ENCODE measurements around the gene KRABD2.

Gene KRABD2

DNA sequence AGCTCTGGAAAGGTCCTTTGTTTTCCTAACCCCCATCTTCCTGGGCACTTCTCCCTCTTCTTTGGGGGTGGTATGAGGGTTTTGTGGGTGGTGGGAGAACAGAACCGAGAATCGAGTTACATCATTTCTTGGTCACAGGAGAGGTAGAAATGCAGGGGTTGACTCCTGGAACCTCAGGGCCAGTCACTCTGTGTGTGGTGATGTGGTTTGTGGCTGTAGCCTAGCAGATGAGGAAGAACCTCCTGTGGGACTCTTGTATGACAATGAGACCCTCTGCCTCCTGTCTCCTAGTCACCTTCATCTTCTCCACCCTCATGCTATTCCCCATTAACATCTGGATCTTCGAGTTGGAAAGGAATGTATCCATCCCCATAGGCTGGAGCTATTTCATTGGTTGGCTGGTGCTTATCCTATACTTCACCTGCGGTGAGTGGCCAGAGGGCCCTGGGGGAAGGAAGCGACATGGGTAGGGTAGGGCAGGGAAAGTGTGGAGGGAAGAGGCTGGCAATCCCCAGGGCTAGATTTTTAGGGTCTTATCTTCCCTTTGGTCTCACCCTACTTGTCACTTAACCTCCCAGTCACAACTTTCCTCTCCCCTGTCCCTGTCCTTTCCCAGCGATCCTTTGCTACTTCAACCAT, 31.3 kb downstream of the KRABD2 start:
- no peak overlapping the region for H3K4me3 ChIP-seq (replicated peaks; ENCODE audit: low read depth, low read length)
- no peak for DNase-seq (ENCODE audit: extremely low read depth, insufficient read length)
- H3K27me3 ChIP-seq (replicated peaks; ENCODE audit: control insufficient read depth, insufficient read depth, low read length): no peaks in the 10 kb centered on the region; the same call in 1 of the 2 replicates
- H3K36me3 ChIP-seq (ENCODE audit: control insufficient read depth, insufficient read depth, low read length): no peaks in the 10 kb centered on the region
- TF ChIP-seq, protein P1, sequence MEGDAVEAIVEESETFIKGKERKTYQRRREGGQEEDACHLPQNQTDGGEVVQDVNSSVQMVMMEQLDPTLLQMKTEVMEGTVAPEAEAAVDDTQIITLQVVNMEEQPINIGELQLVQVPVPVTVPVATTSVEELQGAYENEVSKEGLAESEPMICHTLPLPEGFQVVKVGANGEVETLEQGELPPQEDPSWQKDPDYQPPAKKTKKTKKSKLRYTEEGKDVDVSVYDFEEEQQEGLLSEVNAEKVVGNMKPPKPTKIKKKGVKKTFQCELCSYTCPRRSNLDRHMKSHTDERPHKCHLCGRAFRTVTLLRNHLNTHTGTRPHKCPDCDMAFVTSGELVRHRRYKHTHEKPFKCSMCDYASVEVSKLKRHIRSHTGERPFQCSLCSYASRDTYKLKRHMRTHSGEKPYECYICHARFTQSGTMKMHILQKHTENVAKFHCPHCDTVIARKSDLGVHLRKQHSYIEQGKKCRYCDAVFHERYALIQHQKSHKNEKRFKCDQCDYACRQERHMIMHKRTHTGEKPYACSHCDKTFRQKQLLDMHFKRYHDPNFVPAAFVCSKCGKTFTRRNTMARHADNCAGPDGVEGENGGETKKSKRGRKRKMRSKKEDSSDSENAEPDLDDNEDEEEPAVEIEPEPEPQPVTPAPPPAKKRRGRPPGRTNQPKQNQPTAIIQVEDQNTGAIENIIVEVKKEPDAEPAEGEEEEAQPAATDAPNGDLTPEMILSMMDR (IDR thresholded peaks at IDR 0.05; ENCODE audit: insufficient read depth, low read length, poor library complexity, severe bottlenecking): no peak

DNA sequence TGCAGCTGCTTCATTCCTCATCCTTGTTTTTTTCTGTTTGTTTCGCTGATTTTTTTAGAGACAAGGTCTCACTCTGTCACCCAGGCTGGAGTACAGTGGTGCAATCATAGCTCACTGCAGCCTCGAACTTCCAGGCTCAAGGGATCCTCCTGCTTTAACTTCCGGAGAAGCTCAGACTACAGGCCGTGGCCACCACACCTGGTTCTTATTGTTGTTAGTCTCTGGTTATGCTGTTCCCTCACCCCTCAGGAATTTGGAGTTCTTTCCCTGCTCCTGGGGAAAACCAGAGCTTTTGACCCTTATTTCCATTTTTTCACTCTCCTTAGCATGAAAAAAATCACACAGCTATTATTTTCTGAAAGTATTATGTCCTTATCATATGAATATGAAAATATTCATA, 35.0 kb downstream of the KRABD2 start:
- no peak for DNase-seq (ENCODE audit: extremely low read depth, insufficient read length)
- Histone ChIP-seq H3K27me3 (replicated peaks; ENCODE audit: control insufficient read depth, insufficient read depth, low read length) (no peaks in the 10 kb centered on the region), H3K4me3 (replicated peaks; ENCODE audit: low read depth, low read length) (no peak overlapping the region), H3K36me3 (ENCODE audit: control insufficient read depth, insufficient read depth, low read length) (no peaks in the 10 kb centered on the region)
- TF ChIP-seq, protein P1 (IDR thresholded peaks at IDR 0.05; ENCODE audit: insufficient read depth, low read length, poor library complexity, severe bottlenecking): no peak

DNA sequence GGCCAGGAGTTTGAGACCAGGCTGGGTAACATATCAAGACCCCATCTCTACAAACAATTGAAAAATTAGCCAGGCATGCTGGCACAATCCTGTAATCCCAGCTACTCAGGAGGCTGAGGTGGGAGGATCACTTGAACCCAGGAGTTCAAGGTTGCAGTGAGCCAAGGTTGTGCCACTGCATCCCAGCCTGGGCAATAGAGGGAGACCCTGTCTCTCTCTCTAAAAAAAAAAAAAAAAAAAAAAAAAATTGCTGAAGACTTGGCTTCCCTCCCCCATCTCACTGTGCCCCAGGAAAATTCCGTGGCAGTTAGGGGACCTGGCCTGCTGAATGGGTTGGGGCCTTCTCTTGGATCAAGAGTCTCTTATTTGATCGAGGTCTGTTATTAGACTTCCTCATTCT, 37.0 kb downstream of the KRABD2 start, which contains the start of gene ODF4:
Gene ODF4, plus strand, starts transcription at position 301 of the 400 bp plus-strand sequence. CDS start 212 bp downstream, outside the sequence.
- DNase-seq (ENCODE audit: extremely low read depth, insufficient read length): no peak
- no peaks in the 10 kb centered on the region for H3K36me3 ChIP-seq (ENCODE audit: control insufficient read depth, insufficient read depth, low read length)
- no peaks in the 10 kb centered on the region for H3K27me3 ChIP-seq (replicated peaks; ENCODE audit: control insufficient read depth, insufficient read depth, low read length)
- no peak within 1 kb of the TSS for H3K4me3 ChIP-seq (replicated peaks; ENCODE audit: low read depth, low read length)
- TF ChIP-seq, protein P1 (IDR thresholded peaks at IDR 0.05; ENCODE audit: insufficient read depth, low read length, poor library complexity, severe bottlenecking): no peak

DNA sequence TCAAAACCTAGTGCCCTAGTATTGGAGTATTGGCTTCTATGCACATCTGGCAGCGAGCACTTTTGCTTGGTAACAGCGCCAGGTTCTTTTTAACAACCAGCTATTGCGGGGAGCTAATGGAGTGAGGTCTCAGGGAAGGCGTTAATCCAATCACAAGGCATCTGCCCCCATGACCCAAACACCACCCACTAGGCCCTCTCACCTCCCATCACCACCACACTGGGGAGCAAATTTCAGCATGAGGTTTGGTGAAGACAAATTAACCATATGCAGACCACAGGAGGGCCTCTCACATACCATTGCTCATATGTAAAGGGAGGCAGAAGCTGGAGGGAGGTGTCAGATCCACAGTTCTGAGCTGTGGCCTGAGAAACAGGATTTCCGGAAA, 37.8 kb downstream of the KRABD2 start:
- Histone ChIP-seq H3K27me3 (replicated peaks; ENCODE audit: control insufficient read depth, insufficient read depth, low read length) (no peaks in the 10 kb centered on the region), H3K36me3 (ENCODE audit: control insufficient read depth, insufficient read depth, low read length) (no peaks in the 10 kb centered on the region), H3K4me3 (replicated peaks; ENCODE audit: low read depth, low read length) (no peak overlapping the region)
- TF ChIP-seq, protein P1 (IDR thresholded peaks at IDR 0.05; ENCODE audit: insufficient read depth, low read length, poor library complexity, severe bottlenecking): no peak
- DNase-seq (ENCODE audit: extremely low read depth, insufficient read length): no peak

DNA sequence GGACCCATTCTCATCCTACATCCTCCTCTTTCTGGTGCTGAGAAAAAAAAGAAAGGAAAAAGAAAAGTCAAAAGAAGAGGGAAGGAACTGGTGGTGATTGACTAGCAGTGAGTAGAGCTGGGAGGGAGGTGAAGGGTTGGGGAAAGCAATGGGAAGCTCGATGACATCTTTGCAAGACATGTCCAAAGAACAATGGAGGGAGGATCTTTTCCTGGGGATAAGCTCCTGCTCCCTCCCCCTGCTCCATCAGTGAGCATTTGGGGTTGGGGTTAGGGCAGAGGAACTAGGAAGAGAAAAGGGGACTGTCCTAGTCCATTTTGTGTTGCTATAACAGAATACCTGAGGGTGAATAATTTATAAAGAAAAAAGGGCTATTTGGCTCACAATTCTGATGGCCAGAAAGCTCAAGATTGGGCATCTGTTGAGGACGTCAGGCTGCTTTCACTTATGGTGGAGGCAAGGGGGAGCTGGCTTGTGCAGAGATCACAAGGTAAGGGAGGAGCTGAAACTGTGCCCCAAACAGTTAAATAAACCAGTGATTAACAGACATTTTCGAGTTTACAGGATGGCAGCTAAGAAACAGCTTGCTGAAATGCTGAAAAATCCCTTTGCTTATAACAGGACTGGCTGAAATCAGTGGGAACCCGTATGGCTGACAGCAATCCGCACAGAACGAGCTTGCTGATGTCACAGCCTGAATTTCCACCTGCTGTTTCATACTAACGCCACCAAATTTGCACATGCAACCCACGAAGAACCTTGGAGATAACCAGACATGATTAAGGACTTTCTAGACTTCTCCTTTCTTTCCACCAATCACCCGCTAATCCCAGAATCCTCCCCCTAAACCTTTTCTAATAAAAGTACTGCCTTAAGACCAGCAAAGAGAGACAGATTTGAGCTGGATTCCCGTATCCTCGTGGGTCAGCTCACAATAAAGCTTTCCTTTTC, 38.4 kb downstream of the KRABD2 start:
- no peak for DNase-seq (ENCODE audit: extremely low read depth, insufficient read length)
- Histone ChIP-seq H3K36me3 (ENCODE audit: control insufficient read depth, insufficient read depth, low read length) (no peaks in the 10 kb centered on the region), H3K4me3 (replicated peaks; ENCODE audit: low read depth, low read length) (no peak overlapping the region), H3K27me3 (replicated peaks; ENCODE audit: control insufficient read depth, insufficient read depth, low read length) (no peaks in the 10 kb centered on the region)
- TF ChIP-seq, protein P1 (IDR thresholded peaks at IDR 0.05; ENCODE audit: insufficient read depth, low read length, poor library complexity, severe bottlenecking): no peak
